ENCODE results near the gene RPS29. TPM values are rescaled to one million over a fixed set of nuclear protein-coding genes. Genes with fewer than 3 reads are reported as not detected.

RPS29 gene
- polyA plus RNA-seq, 1 experiment = 3,597 TPM

DNA sequence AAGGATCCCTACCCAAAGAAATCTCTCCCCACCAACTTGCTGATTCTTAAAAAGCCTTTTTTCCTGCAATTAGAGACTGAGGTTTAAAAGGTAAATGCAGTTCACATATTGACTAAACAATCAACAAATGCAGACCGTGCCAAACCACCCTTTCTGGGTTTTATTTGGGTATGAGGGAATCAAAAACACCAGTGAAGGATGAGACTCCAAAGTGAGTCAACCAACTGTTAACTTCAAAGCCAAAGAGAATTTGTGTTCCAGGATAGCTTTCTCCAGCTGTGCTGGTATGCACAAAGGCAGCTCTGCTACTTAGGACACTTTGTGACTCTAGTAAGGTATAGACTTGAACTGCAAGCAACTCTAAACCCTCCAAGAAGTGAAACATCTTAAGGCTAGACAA lies 39.4 kb downstream of the RPS29 start:
- Histone ChIP-seq H3K27me3 (ENCODE audit: control insufficient read depth, insufficient read depth, low read length) (peaks cover 7% of the 10 kb centered on the region), H3K27ac (ENCODE audit: low read depth, low read length) (no peak overlapping the region), H3K4me3 (ENCODE audit: low read depth, low read length) (no peak overlapping the region), H3K9me3 (ENCODE audit: control insufficient read depth, insufficient read depth, low read length) (no peaks in the 10 kb centered on the region)
- DNase-seq (ENCODE audit: low read depth, low spot score) = no peak
- POLR2A ChIA-PET = no interaction called here
- CTCF ChIA-PET = no interaction called here
- TF ChIP-seq CTCF (IDR thresholded peaks at IDR 0.05; ENCODE audit: low read depth, low read length) = no peak

GRCh38 chr14:49545716-49546115 lies 40.5 kb downstream of the RPS29 start:
- H3K9me3 ChIP-seq (ENCODE audit: control insufficient read depth, insufficient read depth, low read length) = no peaks in the 10 kb centered on the region
- peaks cover 2% of the 10 kb centered on the region for H3K27me3 ChIP-seq (ENCODE audit: control insufficient read depth, insufficient read depth, low read length)
- ChIA-PET POLR2A (no interaction called here), CTCF (interaction anchor here (1.5 to 1.6 kb wide), 2 partner anchors 48 to 84 kb away, joined by 5 read pairs; no protein-coding TSS in a partner anchor)
- DNase-seq (ENCODE audit: low read depth, low spot score) = no peak
- no peak for TF ChIP-seq CTCF (IDR thresholded peaks at IDR 0.05; ENCODE audit: low read depth, low read length)
- no peak overlapping the region for H3K4me3 ChIP-seq (ENCODE audit: low read depth, low read length)
- no peak overlapping the region for H3K27ac ChIP-seq (ENCODE audit: low read depth, low read length)

DNA sequence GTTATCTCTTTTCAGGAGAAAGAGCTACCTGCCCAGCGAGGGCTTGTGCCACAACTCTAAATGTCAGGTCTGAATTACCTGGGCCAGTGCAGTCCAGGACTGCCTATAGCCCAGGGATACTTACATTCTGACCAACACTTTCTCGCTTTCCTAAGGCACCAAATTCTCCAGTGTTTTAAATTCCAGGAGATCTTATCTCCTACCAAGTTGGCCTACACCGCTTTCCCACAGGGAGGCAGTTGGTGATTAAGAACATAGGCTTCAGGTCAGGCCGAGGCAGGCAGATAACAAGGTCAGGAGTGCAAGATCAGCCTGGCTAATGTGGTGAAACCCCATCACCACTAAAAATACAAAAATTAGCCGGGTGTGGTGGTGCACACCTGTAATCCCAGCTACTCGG lies 41.1 kb downstream of the RPS29 start:
- ChIA-PET POLR2A (no interaction called here), CTCF (interaction anchor here (1.5 to 1.6 kb wide), 2 partner anchors 47 to 84 kb away, joined by 5 read pairs; no protein-coding TSS in a partner anchor)
- H3K9me3 ChIP-seq (ENCODE audit: control insufficient read depth, insufficient read depth, low read length) = no peaks in the 10 kb centered on the region
- no peak overlapping the region for H3K4me3 ChIP-seq (ENCODE audit: low read depth, low read length)
- no peak for DNase-seq (ENCODE audit: low read depth, low spot score)
- H3K27ac ChIP-seq (ENCODE audit: low read depth, low read length) = no peak overlapping the region
- peaks cover 2% of the 10 kb centered on the region for H3K27me3 ChIP-seq (ENCODE audit: control insufficient read depth, insufficient read depth, low read length)
- TF ChIP-seq CTCF (IDR thresholded peaks at IDR 0.05; ENCODE audit: low read depth, low read length) = no peak

GRCh38 chr14:49541049-49541448 lies 45.1 kb downstream of the RPS29 start:
- ChIA-PET POLR2A (no interaction called here), CTCF (no interaction called here)
- Histone ChIP-seq H3K27me3 (ENCODE audit: control insufficient read depth, insufficient read depth, low read length) (peaks cover 2% of the 10 kb centered on the region), H3K4me3 (ENCODE audit: low read depth, low read length) (no peak overlapping the region), H3K27ac (ENCODE audit: low read depth, low read length) (no peak overlapping the region), H3K9me3 (ENCODE audit: control insufficient read depth, insufficient read depth, low read length) (no peaks in the 10 kb centered on the region)
- DNase-seq (ENCODE audit: low read depth, low spot score) = no peak
- no peak for TF ChIP-seq CTCF (IDR thresholded peaks at IDR 0.05; ENCODE audit: low read depth, low read length)

DNA sequence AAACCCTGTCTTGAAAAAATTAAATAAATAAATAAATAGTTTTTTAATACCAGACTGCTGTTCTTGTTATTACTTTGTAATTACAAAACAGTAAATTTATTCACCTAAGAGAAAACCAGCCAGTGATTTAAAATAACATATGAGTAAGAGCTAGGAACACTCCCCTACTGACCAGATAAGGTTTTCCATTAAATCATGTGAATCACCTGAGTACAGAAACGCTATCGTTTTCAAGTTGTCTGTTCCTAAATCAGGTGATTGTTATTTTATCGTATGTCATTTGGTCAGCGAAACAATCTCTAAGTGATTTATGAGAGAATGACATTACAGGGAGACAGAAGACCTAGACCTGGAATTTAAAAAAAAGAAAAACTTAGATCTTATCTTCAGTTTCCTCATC lies 47.3 kb downstream of the RPS29 start:
- no peaks in the 10 kb centered on the region for H3K9me3 ChIP-seq (ENCODE audit: control insufficient read depth, insufficient read depth, low read length)
- POLR2A ChIA-PET = no interaction called here
- TF ChIP-seq CTCF (IDR thresholded peaks at IDR 0.05; ENCODE audit: low read depth, low read length) = no peak

More for the DNA sequence above, 47.3 kb downstream of the RPS29 start:
- CTCF ChIA-PET = interaction anchor here (2.0 kb wide), 1 partner anchor 77 kb away, joined by 6 read pairs; no protein-coding TSS in a partner anchor
- DNase-seq (ENCODE audit: low read depth, low spot score) = no peak
- no peak overlapping the region for H3K27ac ChIP-seq (ENCODE audit: low read depth, low read length)
- H3K27me3 ChIP-seq (ENCODE audit: control insufficient read depth, insufficient read depth, low read length) = no peaks in the 10 kb centered on the region
- no peak overlapping the region for H3K4me3 ChIP-seq (ENCODE audit: low read depth, low read length)

Small RNA genes within 50 kb of the gene (small RNA-seq; reads per million reads assigned to genes)
- gene AL139099.3 (ENCODE audit: insufficient read length, low read depth) (not detected), gene AL139099.4 (ENCODE audit: insufficient read length, low read depth) (not detected), gene RF00019 (ENCODE audit: insufficient read length, low read depth) (not detected), gene RNA5SP384 (ENCODE audit: insufficient read length, low read depth) (not detected)

Other genes starting within 250 kb of the RPS29 start
- 9.8 and 12.8 TPM in 2 replicates for gene LRR1, start 12.6 kb upstream of the RPS29 start, polyA plus RNA-seq (2011; rRNA removed)
- 272 and 295 TPM in 2 replicates for gene RPL36AL, start 34.2 kb upstream of the RPS29 start, polyA plus RNA-seq (2011; rRNA removed)
- 47.5 and 54.7 TPM in 2 replicates for gene MGAT2, start 34.4 kb upstream of the RPS29 start, polyA plus RNA-seq (2011; rRNA removed)
- 6.6 and 9.1 TPM in 2 replicates for gene DNAAF2, start 48.9 kb upstream of the RPS29 start, polyA plus RNA-seq (2011; rRNA removed)
- 4.4 and 5.8 TPM in 2 replicates for gene POLE2, start 101.8 kb upstream of the RPS29 start, polyA plus RNA-seq (2011; rRNA removed)
- 0.63 and 1.2 TPM in 2 replicates for gene KLHDC1, start 106.7 kb upstream of the RPS29 start, polyA plus RNA-seq (2011; rRNA removed)
- gene KLHDC2, start 181.8 kb upstream of the RPS29 start, polyA plus RNA-seq (2011; rRNA removed) = 59.8 and 81.6 TPM in 2 replicates

Measured in AG04450 (cell line).